Type B pancreatic cell (in vitro differentiated cells): Measurements from ENCODE around the gene CNTN1. TPM values are rescaled to one million over a fixed set of nuclear protein-coding genes. Genes with fewer than 3 reads are reported as not detected.

ENCODE experiments used
- DNase-seq: peaks from one replicate; pipeline ENCODE4 v3.0.0; 2021; ENCODE audit warnings: mixed read lengths; ENCODE audit not compliant: unreplicated experiment; ENCODE audit errors: extremely low spot score
- H3K27ac Mint-ChIP-seq: 2 replicates; pipeline ENCODE4 v1.8.0; 2021; ENCODE audit warnings: mild to moderate bottlenecking, mixed read lengths
- H3K27me3 Mint-ChIP-seq: 2 replicates; pipeline ENCODE4 v1.8.0; 2021; ENCODE audit warnings: mixed read lengths
- H3K36me3 Mint-ChIP-seq: 2 replicates; pipeline ENCODE4 v1.8.0; 2021; ENCODE audit warnings: mixed read lengths
- H3K4me1 Mint-ChIP-seq: one replicate; pipeline ENCODE4 v1.8.0; 2021; ENCODE audit warnings: mixed read lengths; ENCODE audit not compliant: unreplicated experiment
- H3K4me3 Mint-ChIP-seq: 2 replicates; pipeline ENCODE4 v1.8.0; 2021; ENCODE audit warnings: mild to moderate bottlenecking, mixed read lengths
- H3K9me3 Mint-ChIP-seq: 2 replicates; pipeline ENCODE4 v1.8.0; 2021; ENCODE audit warnings: mixed read lengths
- CTCF ChIP-seq: fragments of 200-600 bp; sonication (generic); conservative IDR thresholded peaks from 2 replicates; pipeline ENCODE4 v1.5.0; 2021; ENCODE audit warnings: antibody characterized with exemption, mild to moderate bottlenecking
- total RNA-seq: library from RNA; stranded (reverse); gene quantifications from 2 replicates; pipeline ENCODE4 v1.2.1, GENCODE V29; 2021; ENCODE audit warnings: low replicate concordance

The CNTN1 gene
- total RNA-seq, 1 donor from 2014 or later, result 19.3 TPM

GRCh38 chr12:40942326-40942725 is 250.1 kb downstream of the CNTN1 start:
- Mint-ChIP-seq H3K9me3 (no peaks in the 10 kb centered on the region), H3K27me3 (no peaks in the 10 kb centered on the region), H3K36me3 (no peaks in the 10 kb centered on the region), H3K4me1 (no peaks in the 10 kb centered on the region), H3K27ac (no peak overlapping the region), H3K4me3 (no peak overlapping the region)
- no peak for DNase-seq
- no peak for TF ChIP-seq CTCF

- H3K4me3 Mint-ChIP-seq, result no peak overlapping the region
- no peak for DNase-seq
- H3K36me3 Mint-ChIP-seq, result no peaks in the 10 kb centered on the region
Observed at GRCh38 chr12:40945772-40946171, 253.5 kb downstream of the CNTN1 start.

GRCh38 chr12:40946612-40947194 is 254.5 kb downstream of the CNTN1 start:
- Mint-ChIP-seq H3K4me1 (no peaks in the 10 kb centered on the region), H3K4me3 (no peak overlapping the region)
- no peak for DNase-seq

More at GRCh38 chr12:40945772-40946171, 253.5 kb downstream of the CNTN1 start:
- H3K27ac Mint-ChIP-seq, result no peak overlapping the region
- no peaks in the 10 kb centered on the region for H3K9me3 Mint-ChIP-seq
- TF ChIP-seq CTCF, result no peak
- no peaks in the 10 kb centered on the region for H3K4me1 Mint-ChIP-seq
- H3K27me3 Mint-ChIP-seq, result no peaks in the 10 kb centered on the region

GRCh38 chr12:40947797-40948196 is 255.6 kb downstream of the CNTN1 start:
- H3K4me1 Mint-ChIP-seq, result no peaks in the 10 kb centered on the region
- no peak overlapping the region for H3K27ac Mint-ChIP-seq
- no peaks in the 10 kb centered on the region for H3K36me3 Mint-ChIP-seq
- no peak for TF ChIP-seq CTCF
- DNase-seq, result no peak
- no peaks in the 10 kb centered on the region for H3K27me3 Mint-ChIP-seq
- no peak overlapping the region for H3K4me3 Mint-ChIP-seq
- H3K9me3 Mint-ChIP-seq, result no peaks in the 10 kb centered on the region

More at GRCh38 chr12:40946612-40947194, 254.5 kb downstream of the CNTN1 start:
- peak; percentile 93 for TF ChIP-seq CTCF
- no peaks in the 10 kb centered on the region for H3K27me3 Mint-ChIP-seq
- no peaks in the 10 kb centered on the region for H3K9me3 Mint-ChIP-seq
- no peaks in the 10 kb centered on the region for H3K36me3 Mint-ChIP-seq
- no peak overlapping the region for H3K27ac Mint-ChIP-seq

GRCh38 chr12:40953076-40953475 is 260.8 kb downstream of the CNTN1 start:
- H3K36me3 Mint-ChIP-seq, result no peaks in the 10 kb centered on the region

More at GRCh38 chr12:40953076-40953475, 260.8 kb downstream of the CNTN1 start:
- Mint-ChIP-seq H3K27me3 (no peaks in the 10 kb centered on the region), H3K4me1 (no peaks in the 10 kb centered on the region), H3K9me3 (no peaks in the 10 kb centered on the region), H3K27ac (no peak overlapping the region), H3K4me3 (no peak overlapping the region)
- TF ChIP-seq CTCF, result no peak
- DNase-seq, result no peak
